T-helper 17 cell (primary cell): ENCODE measurements around the gene SETD2. TPM values are rescaled to one million over a fixed set of nuclear protein-coding genes. Genes with fewer than 3 reads are reported as not detected.
"Not testable (repeated sequence)": the region's sequence is repeated elsewhere in the genome, so short reads cannot be mapped to it uniquely, and the experiment has no call there.

ENCODE experiments used
- ATAC-seq: fragments of 150-1000 bp; cut with Tn5 transposase; 2 replicates; pipeline ENCODE4 v1.10.0; 2021; ENCODE audit warnings: mild to moderate bottlenecking, moderate library complexity
- DNase-seq, 3 donors: peaks; one replicate each; pipeline versions ENCODE4 v3.0.0 to v3.0.0-alpha.2; 2020 to 2021
- H3K9me3 ChIP-seq: one replicate; pipeline ENCODE4 v1.7.0; 2013; ENCODE audit warnings: low read length, mild to moderate bottlenecking; ENCODE audit not compliant: control insufficient read depth, poor library complexity, severe bottlenecking
- H3K27ac Mint-ChIP-seq: one replicate; pipeline ENCODE4 v1.8.0; 2022; ENCODE audit warnings: mild to moderate bottlenecking, moderate library complexity, mixed read lengths
- H3K27me3 Mint-ChIP-seq: one replicate; pipeline ENCODE4 v1.8.0; 2022; ENCODE audit warnings: mixed read lengths
- H3K36me3 Mint-ChIP-seq: one replicate; pipeline ENCODE4 v1.8.0; 2022; ENCODE audit warnings: low read depth, mixed read lengths
- H3K4me1 Mint-ChIP-seq: one replicate; pipeline ENCODE4 v1.8.0; 2022; ENCODE audit warnings: mild to moderate bottlenecking, mixed read lengths
- H3K4me3 Mint-ChIP-seq: one replicate; pipeline ENCODE4 v1.8.0; 2022; ENCODE audit warnings: mild to moderate bottlenecking, moderate library complexity, mixed read lengths
- total RNA-seq, 4 donors: library from RNA in 2 of 4; stranded (reverse) in 2 of 4; gene quantifications; one replicate each; pipeline ENCODE4 v1.2.3 and lab custom pipeline; 2022 to 2026

The SETD2 gene
- total RNA-seq, 2 donors from 2014 or later, result 76.1 to 86.9 TPM

DNA sequence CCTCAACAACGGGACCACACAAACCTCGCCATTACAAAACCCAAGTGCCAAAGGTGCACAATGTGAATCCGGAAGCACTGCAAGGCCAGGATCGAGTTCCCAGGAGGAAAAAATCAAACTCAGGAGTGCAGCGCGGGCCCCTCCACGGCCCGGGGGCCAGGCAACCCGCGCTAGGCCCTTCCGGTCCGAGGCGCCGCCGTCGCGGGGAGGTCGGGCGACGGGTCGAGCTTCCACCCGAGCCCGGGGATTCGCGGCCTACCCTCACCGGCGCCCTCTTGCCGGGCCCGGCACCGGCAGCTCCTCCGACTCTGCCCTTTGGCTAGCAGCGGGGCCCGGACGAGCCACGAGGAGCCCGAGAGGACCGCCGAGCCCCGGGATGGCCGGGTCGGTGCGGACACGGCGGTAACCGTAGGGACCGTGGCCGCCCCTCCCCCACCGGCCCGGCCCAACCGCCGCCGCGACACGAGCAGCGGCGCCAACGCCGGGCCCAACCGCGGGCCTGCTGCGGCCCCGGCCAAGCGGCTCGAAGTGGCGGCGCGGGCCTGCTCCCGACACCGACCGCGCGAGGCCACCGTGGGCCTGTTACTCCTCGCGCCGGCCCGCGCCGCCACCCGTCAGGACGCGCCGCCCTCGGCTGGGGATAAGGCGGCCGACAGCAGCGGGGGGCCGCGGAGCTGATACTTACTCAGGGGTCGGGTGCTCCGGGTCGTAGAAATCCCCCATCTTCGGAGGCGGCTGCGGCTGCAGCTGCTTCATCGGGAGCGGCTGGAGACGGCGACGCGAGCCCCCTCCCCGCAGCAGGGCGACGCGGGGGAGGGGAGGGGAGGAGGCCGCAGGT is 525 bp downstream of the SETD2 start:
- peak overlapping the region; percentile 98 for H3K27ac Mint-ChIP-seq
- H3K4me1 Mint-ChIP-seq, result peaks cover 44% of the 10 kb centered on the region
- peak overlapping the region; percentile 97 for H3K4me3 Mint-ChIP-seq
- no peaks in the 10 kb centered on the region for H3K9me3 ChIP-seq
- H3K27me3 Mint-ChIP-seq, result no peaks in the 10 kb centered on the region
- H3K36me3 Mint-ChIP-seq, result peaks cover 6% of the 10 kb centered on the region
- DNase-seq, result peak; percentile 29 to 43 (median 36)
- peak; percentile 30 for ATAC-seq

DNA sequence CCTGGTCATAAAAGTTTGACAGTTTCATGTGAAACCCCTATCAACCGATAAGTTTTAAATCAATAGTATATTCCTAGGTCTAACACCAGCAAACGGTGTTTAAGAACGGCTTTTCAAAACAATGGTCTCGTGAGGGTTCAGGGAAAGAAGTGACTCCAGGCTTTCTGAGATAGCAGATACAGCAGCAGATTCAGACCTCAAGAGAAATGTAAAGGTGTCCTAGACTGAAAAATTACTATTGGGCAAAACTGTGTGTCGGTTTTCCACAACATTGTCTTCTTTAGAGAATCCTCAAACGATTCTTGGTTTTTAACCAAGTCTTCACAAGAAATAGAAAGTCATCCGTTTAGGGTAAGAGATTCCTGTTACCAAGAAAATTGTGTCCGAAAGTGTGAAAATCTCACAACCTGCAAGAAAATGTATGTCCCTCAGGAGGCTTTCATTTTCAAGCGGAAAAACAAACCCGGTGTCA is 1.2 kb downstream of the SETD2 start:
- DNase-seq, result no peak
- peaks cover 47% of the 10 kb centered on the region for H3K4me1 Mint-ChIP-seq
- peak overlapping the region; percentile 92 for H3K4me3 Mint-ChIP-seq
- no peaks in the 10 kb centered on the region for H3K9me3 ChIP-seq
- H3K36me3 Mint-ChIP-seq, result peaks cover 6% of the 10 kb centered on the region
- H3K27me3 Mint-ChIP-seq, result no peaks in the 10 kb centered on the region
- ATAC-seq, result no peak
- peak overlapping the region; percentile 93 for H3K27ac Mint-ChIP-seq

GRCh38 chr3:47161983-47162696 is 1.8 kb downstream of the SETD2 start:
- ATAC-seq, result no peak
- Mint-ChIP-seq H3K27ac (peak overlapping the region; percentile 93), H3K27me3 (no peaks in the 10 kb centered on the region), H3K4me3 (peak overlapping the region; percentile 92), H3K36me3 (peaks cover 6% of the 10 kb centered on the region), H3K4me1 (peaks cover 49% of the 10 kb centered on the region)
- no peaks in the 10 kb centered on the region for H3K9me3 ChIP-seq
- no peak for DNase-seq

DNA sequence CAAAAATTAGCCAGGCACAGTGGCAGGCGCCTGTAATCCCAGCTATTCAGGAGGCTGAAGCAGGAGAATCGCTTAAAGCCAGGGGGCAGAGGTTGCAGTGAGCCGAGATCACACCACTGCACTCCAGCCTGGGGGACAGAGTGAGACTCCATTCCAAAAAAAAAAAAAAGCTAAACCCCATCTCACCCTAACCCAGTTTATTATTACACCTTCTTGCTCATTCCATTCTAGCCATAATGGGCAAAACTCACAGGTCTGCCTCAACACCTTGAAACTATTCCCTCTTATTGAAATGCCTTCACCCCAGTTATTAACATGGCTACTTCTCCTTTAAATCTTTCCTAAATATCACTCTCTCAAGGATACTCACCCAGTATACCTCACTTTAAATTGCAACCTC is 4.1 kb downstream of the SETD2 start:
- peaks cover 6% of the 10 kb centered on the region for H3K36me3 Mint-ChIP-seq
- peaks cover 51% of the 10 kb centered on the region for H3K4me1 Mint-ChIP-seq
- H3K4me3 Mint-ChIP-seq, result peak overlapping the region; percentile 68
- DNase-seq (no peak), ATAC-seq (no peak)
- peak overlapping the region; percentile 30 for H3K27ac Mint-ChIP-seq
- no peaks in the 10 kb centered on the region for H3K27me3 Mint-ChIP-seq
- no peaks in the 10 kb centered on the region for H3K9me3 ChIP-seq

DNA sequence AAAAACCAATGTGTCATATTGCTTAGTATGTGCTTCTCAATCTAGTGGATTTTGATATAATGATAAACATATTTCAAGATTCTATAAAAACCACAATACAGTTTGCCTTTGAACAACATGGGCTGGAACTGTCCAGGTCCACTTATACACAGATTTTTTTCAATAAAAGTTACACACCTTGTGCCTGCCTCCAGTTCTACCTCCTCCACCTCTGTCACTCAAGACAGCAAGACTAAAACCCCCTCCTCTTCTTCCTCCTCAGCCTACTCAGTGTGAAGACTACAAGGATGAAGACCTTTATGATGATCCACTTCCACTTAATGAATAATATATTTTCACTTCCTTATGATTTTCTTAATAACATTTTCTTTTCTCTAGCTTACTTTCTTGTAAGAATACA is 5.7 kb downstream of the SETD2 start:
- no peaks in the 10 kb centered on the region for H3K9me3 ChIP-seq
- Mint-ChIP-seq H3K4me3 (no peak overlapping the region), H3K27ac (no peak overlapping the region), H3K36me3 (peaks cover 2% of the 10 kb centered on the region), H3K4me1 (peaks cover 57% of the 10 kb centered on the region), H3K27me3 (no peaks in the 10 kb centered on the region)
- no peak for DNase-seq
- ATAC-seq, result no peak

DNA sequence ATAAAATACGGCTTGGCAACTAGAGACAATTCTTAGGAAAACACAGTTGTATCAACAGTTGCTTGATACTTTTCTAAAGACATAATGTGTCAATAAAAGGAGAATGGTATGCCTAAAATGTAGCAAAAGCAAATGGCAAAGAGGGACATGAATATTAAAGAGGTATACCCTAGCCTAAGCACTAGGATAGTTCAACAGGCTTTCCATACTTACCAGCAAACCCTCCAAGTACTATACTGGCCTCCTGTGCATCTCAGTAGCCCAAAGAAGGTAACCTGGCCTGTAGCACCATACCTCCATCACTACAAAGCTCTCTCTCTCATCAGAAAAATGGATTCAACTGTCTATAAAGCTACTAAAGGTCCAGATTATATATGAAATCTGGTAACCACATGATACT is 7.5 kb downstream of the SETD2 start:
- H3K4me1 Mint-ChIP-seq, result peaks cover 57% of the 10 kb centered on the region
- no peaks in the 10 kb centered on the region for H3K27me3 Mint-ChIP-seq
- no peak overlapping the region for H3K4me3 Mint-ChIP-seq
- ATAC-seq (no peak), DNase-seq (no peak)
- H3K27ac Mint-ChIP-seq, result no peak overlapping the region
- no peaks in the 10 kb centered on the region for H3K9me3 ChIP-seq
- peaks cover 2% of the 10 kb centered on the region for H3K36me3 Mint-ChIP-seq

DNA sequence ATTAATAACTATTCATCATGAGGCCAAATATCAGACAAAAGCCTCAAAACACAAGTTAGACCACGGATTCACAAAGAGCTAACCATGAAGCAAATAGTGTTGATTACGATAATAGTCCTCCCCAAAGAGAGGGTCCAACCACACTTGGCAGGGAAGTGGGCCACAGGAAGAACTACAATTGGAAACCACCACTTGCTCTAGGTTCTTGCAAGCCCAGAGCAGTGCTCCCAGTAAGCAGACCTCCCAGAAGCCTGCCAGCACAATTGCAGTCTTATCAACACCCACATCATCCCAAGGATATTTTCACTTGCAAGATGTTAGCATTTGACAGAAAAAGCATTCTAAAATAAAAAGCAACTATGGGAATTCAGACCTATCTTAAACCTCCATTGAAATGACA is 11.3 kb downstream of the SETD2 start:
- Mint-ChIP-seq H3K36me3 (no peaks in the 10 kb centered on the region), H3K27me3 (no peaks in the 10 kb centered on the region), H3K4me3 (no peak overlapping the region), H3K27ac (no peak overlapping the region), H3K4me1 (peaks cover 50% of the 10 kb centered on the region)
- DNase-seq (no peak), ATAC-seq (no peak)
- H3K9me3 ChIP-seq, result no peaks in the 10 kb centered on the region

DNA sequence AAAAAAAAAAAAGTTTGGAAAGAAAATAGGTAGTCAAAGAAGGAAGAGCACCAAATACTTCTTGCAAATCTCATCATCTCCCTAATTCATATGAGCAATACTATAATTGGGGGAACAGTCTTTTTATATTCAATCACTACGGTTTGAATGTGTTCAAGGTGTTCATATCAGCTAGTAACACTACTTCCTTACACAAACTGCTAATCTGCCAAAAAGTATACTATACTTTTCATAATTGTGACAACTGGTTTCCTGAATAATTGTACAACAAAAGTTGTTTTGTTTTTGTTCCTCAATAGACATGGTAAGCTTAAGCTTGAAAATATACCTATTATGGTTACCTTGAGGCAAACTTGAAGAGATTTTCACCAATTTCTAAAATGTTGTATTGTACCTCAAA is 12.1 kb downstream of the SETD2 start:
- Mint-ChIP-seq H3K4me3 (no peak overlapping the region), H3K4me1 (peaks cover 45% of the 10 kb centered on the region), H3K27ac (no peak overlapping the region), H3K36me3 (no peaks in the 10 kb centered on the region), H3K27me3 (no peaks in the 10 kb centered on the region)
- ATAC-seq (no peak), DNase-seq (no peak)
- H3K9me3 ChIP-seq, result no peaks in the 10 kb centered on the region

DNA sequence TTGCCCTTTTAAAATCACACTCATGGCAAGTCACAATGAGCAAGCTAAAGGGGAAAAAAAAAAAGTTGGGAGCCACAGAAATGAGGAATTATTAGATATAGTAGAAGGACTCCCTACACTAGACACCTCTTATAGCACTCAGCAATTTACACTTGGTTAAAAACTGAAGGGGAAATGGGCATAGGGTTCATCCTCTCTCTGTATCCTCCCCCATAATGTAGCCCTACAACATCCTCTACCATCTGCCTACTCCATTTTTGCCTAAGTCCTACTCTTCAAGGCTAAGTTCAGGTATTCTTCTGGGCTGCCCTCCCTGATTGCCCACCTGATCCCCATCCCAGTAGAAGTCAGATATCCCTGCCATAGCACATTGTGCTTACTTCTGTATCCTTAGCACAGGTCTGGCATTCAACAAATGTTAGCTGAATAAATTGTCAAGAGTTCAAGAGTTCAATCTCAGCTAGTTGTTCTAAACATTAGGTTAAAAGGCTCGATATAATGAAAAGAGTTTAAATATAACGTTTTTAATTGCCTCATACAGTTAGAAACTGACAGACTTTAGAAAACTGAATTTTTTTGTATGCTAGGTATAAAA is 14.5 kb downstream of the SETD2 start:
- no peak overlapping the region for H3K4me3 Mint-ChIP-seq
- DNase-seq (no peak), ATAC-seq (no peak)
- peaks cover 38% of the 10 kb centered on the region for H3K4me1 Mint-ChIP-seq
- H3K27me3 Mint-ChIP-seq, result no peaks in the 10 kb centered on the region
- no peaks in the 10 kb centered on the region for H3K36me3 Mint-ChIP-seq
- no peak overlapping the region for H3K27ac Mint-ChIP-seq
- H3K9me3 ChIP-seq, result no peaks in the 10 kb centered on the region

DNA sequence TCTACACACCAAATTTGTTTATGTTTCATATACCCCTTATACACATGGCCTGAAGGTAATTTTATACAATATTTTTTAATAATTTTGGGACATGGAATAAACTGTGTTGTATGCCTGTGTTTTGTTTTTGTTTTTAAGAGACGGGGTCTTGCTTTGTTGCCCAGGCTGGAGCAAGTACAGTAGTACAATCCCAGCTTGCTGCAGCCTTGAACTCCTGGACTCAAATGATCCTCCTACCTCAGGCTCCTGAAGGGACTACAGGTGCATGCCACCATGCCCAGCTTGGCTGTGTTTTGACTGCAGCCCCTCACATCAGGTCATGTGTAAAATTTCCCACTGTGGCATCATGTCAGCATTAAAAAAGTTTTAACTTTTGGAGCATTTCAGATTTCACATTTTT is 18.6 kb downstream of the SETD2 start:
- H3K9me3 ChIP-seq, result no peaks in the 10 kb centered on the region
- peaks cover 27% of the 10 kb centered on the region for H3K4me1 Mint-ChIP-seq
- DNase-seq (no peak), ATAC-seq (no peak)
- H3K27ac Mint-ChIP-seq, result peak overlapping the region; percentile 75
- H3K36me3 Mint-ChIP-seq, result no peaks in the 10 kb centered on the region
- H3K4me3 Mint-ChIP-seq, result no peak overlapping the region
- H3K27me3 Mint-ChIP-seq, result no peaks in the 10 kb centered on the region

- Mint-ChIP-seq H3K27ac (no peak overlapping the region), H3K27me3 (no peaks in the 10 kb centered on the region), H3K4me3 (no peak overlapping the region), H3K36me3 (no peaks in the 10 kb centered on the region), H3K4me1 (peaks cover 23% of the 10 kb centered on the region)
- no peaks in the 10 kb centered on the region for H3K9me3 ChIP-seq
- DNase-seq (no peak), ATAC-seq (no peak)
Measured at GRCh38 chr3:47143068-47143467, 20.8 kb downstream of the SETD2 start.

DNA sequence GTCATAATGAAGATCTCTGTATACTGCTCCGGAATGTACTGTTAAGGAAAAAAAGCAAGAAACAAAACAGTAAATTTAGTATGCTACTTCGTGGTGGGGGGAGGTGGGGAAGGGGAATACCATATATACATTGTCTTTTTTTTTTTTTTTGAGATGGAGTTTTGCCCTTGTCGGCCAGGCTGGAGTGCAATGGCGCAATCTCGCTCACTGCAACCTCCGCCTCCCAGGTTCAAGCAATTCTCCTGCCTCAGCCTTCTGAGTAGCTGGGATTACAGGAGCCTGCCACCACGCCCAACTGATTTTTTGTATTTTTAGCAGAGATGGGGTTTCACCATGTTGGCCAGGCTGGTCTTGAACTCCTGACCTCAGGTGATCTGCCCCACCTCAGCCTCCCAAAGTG is 21.4 kb downstream of the SETD2 start:
- not testable (repeated sequence) for H3K27me3 Mint-ChIP-seq, H3K36me3 Mint-ChIP-seq, ATAC-seq, DNase-seq, H3K4me3 Mint-ChIP-seq, H3K9me3 ChIP-seq
- Mint-ChIP-seq H3K27ac (peak overlapping the region; percentile 14), H3K4me1 (peaks cover 23% of the 10 kb centered on the region)

DNA sequence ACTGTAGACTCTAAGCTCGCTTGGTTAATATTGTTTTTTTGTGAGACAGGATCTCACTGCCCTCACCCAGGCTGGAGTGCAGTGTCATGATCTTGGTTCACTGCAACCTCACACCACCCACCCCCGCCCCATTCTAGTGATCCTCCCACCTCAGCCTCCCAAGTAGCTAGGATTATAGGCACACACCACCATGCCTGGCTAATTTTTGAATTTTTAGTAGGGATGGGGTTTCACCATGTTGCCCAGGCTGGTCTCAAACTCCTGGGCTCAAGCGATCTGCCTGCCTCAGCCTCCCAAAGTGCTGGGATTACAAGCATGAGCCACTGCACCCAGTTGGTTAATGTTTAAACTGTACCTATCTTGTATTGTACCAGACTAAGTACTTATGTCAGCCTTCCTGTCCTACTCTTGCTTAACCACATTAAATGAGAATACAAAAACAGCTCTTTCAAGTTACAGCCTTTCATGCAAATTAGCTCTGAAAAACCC is 22.9 kb downstream of the SETD2 start:
- H3K27me3 Mint-ChIP-seq, H3K9me3 ChIP-seq, DNase-seq, H3K36me3 Mint-ChIP-seq: not testable (repeated sequence)
- H3K4me3 Mint-ChIP-seq, result peak overlapping the region; percentile 73
- H3K4me1 Mint-ChIP-seq, result peaks cover 27% of the 10 kb centered on the region
- H3K27ac Mint-ChIP-seq, result peak overlapping the region; percentile 14
- ATAC-seq, result peak; percentile 98
